Erythroblast (primary cell): ENCODE measurements around the gene C11orf52.

Experiments
- GATA1 ChIP-seq: IDR thresholded peaks from 2 replicates; pipeline ENCODE4 v1.6.1; 2011; ENCODE audit warnings: low read depth, mild to moderate bottlenecking, control low read depth, low read length, moderate library complexity
- POLR2A ChIP-seq: IDR thresholded peaks from 2 replicates; pipeline ENCODE4 v1.6.1; 2011; ENCODE audit warnings: mild to moderate bottlenecking, low read length

- TF ChIP-seq POLR2A (no peak), GATA1 (no peak)
These were observed 40.3 kb upstream of the C11orf52 start for GRCh38 chr11:111878385-111878848.
